T-helper 2 cell treated with Interferon-gamma antibody and Interleukin-4, amounts not matched to agents 5 μg/mL and 100 μg/mL, for 36 hours (primary cell): Measurements from ENCODE around the gene RNF145.
A peak's percentile ranks its signal among the peaks of the same experiment; 100 is the strongest.

Experiments used
- DNase-seq: peaks from one replicate; pipeline ENCODE4 v3.0.0; 2021; ENCODE audit warnings: low spot score
- H3K27ac Mint-ChIP-seq: one replicate; pipeline ENCODE4 v1.8.0; 2021; ENCODE audit warnings: mild to moderate bottlenecking, mixed read lengths
- H3K27me3 Mint-ChIP-seq: one replicate; pipeline ENCODE4 v1.8.0; 2021; ENCODE audit warnings: low read depth, mixed read lengths
- H3K36me3 Mint-ChIP-seq: one replicate; pipeline ENCODE4 v1.8.0; 2021; ENCODE audit warnings: low read depth, mixed read lengths
- H3K4me1 Mint-ChIP-seq: one replicate; pipeline ENCODE4 v1.8.0; 2021; ENCODE audit warnings: low read depth, mixed read lengths
- H3K4me3 Mint-ChIP-seq: one replicate; pipeline ENCODE4 v1.8.0; 2022; ENCODE audit warnings: mild to moderate bottlenecking, moderate library complexity, mixed read lengths
- H3K9me3 Mint-ChIP-seq: one replicate; pipeline ENCODE4 v1.8.0; 2021; ENCODE audit warnings: mixed read lengths

RNF145 gene

GRCh38 chr5:159195775-159196174, 13.6 kb downstream of the RNF145 start:
- H3K4me1 Mint-ChIP-seq, result peaks cover 39% of the 10 kb centered on the region
- H3K27ac Mint-ChIP-seq, result no peak overlapping the region
- no peak overlapping the region for H3K4me3 Mint-ChIP-seq
- no peaks in the 10 kb centered on the region for H3K27me3 Mint-ChIP-seq
- peaks cover 62% of the 10 kb centered on the region for H3K36me3 Mint-ChIP-seq
- no peaks in the 10 kb centered on the region for H3K9me3 Mint-ChIP-seq
- DNase-seq, result no peak

- Mint-ChIP-seq H3K9me3 (no peaks in the 10 kb centered on the region), H3K27ac (peak overlapping the region; percentile 20), H3K36me3 (peaks cover 63% of the 10 kb centered on the region), H3K4me1 (peaks cover 17% of the 10 kb centered on the region), H3K27me3 (no peaks in the 10 kb centered on the region), H3K4me3 (no peak overlapping the region)
- no peak for DNase-seq
Measured at GRCh38 chr5:159190170-159190569, 19.2 kb downstream of the RNF145 start.

- Mint-ChIP-seq H3K36me3 (peaks cover 58% of the 10 kb centered on the region), H3K27me3 (no peaks in the 10 kb centered on the region), H3K4me1 (peaks cover 18% of the 10 kb centered on the region), H3K4me3 (no peak overlapping the region), H3K9me3 (no peaks in the 10 kb centered on the region), H3K27ac (no peak overlapping the region)
- no peak for DNase-seq
Measured at GRCh38 chr5:159189310-159189709, 20.0 kb downstream of the RNF145 start.

GRCh38 chr5:159187719-159188118, 21.6 kb downstream of the RNF145 start:
- no peak for DNase-seq
- Mint-ChIP-seq H3K9me3 (no peaks in the 10 kb centered on the region), H3K4me1 (peaks cover 13% of the 10 kb centered on the region), H3K27ac (no peak overlapping the region), H3K27me3 (no peaks in the 10 kb centered on the region), H3K36me3 (peaks cover 49% of the 10 kb centered on the region), H3K4me3 (no peak overlapping the region)

GRCh38 chr5:159186319-159186718, 23.0 kb downstream of the RNF145 start:
- Mint-ChIP-seq H3K36me3 (peaks cover 47% of the 10 kb centered on the region), H3K27ac (no peak overlapping the region), H3K4me3 (no peak overlapping the region), H3K4me1 (peaks cover 15% of the 10 kb centered on the region), H3K27me3 (no peaks in the 10 kb centered on the region), H3K9me3 (no peaks in the 10 kb centered on the region)
- no peak for DNase-seq

- peaks cover 47% of the 10 kb centered on the region for H3K36me3 Mint-ChIP-seq
Measured at GRCh38 chr5:159185773-159186172, 23.6 kb downstream of the RNF145 start.

GRCh38 chr5:159184858-159185381, 24.4 kb downstream of the RNF145 start:
- Mint-ChIP-seq H3K36me3 (peaks cover 50% of the 10 kb centered on the region), H3K27ac (peak overlapping the region; percentile 53), H3K9me3 (no peaks in the 10 kb centered on the region), H3K4me1 (peaks cover 25% of the 10 kb centered on the region), H3K27me3 (no peaks in the 10 kb centered on the region), H3K4me3 (no peak overlapping the region)
- DNase-seq, result peak; percentile 45

More at GRCh38 chr5:159185773-159186172, 23.6 kb downstream of the RNF145 start:
- DNase-seq, result no peak
- no peak overlapping the region for H3K4me3 Mint-ChIP-seq
- no peaks in the 10 kb centered on the region for H3K27me3 Mint-ChIP-seq
- no peak overlapping the region for H3K27ac Mint-ChIP-seq
- H3K9me3 Mint-ChIP-seq, result no peaks in the 10 kb centered on the region
- H3K4me1 Mint-ChIP-seq, result peaks cover 19% of the 10 kb centered on the region

- H3K27me3 Mint-ChIP-seq, result no peaks in the 10 kb centered on the region
- DNase-seq, result no peak
- peaks cover 47% of the 10 kb centered on the region for H3K36me3 Mint-ChIP-seq
- peaks cover 29% of the 10 kb centered on the region for H3K4me1 Mint-ChIP-seq
- no peaks in the 10 kb centered on the region for H3K9me3 Mint-ChIP-seq
- no peak overlapping the region for H3K27ac Mint-ChIP-seq
- H3K4me3 Mint-ChIP-seq, result no peak overlapping the region
Measured at GRCh38 chr5:159184236-159184635, 25.1 kb downstream of the RNF145 start.

- Mint-ChIP-seq H3K27ac (no peak overlapping the region), H3K36me3 (peaks cover 45% of the 10 kb centered on the region), H3K9me3 (no peaks in the 10 kb centered on the region), H3K4me1 (peaks cover 34% of the 10 kb centered on the region), H3K4me3 (no peak overlapping the region), H3K27me3 (no peaks in the 10 kb centered on the region)
- no peak for DNase-seq
Measured at GRCh38 chr5:159183247-159183646, 26.1 kb downstream of the RNF145 start.

GRCh38 chr5:159182691-159183090, 26.7 kb downstream of the RNF145 start:
- Mint-ChIP-seq H3K27me3 (no peaks in the 10 kb centered on the region), H3K36me3 (peaks cover 43% of the 10 kb centered on the region), H3K9me3 (no peaks in the 10 kb centered on the region), H3K4me1 (peaks cover 34% of the 10 kb centered on the region), H3K4me3 (no peak overlapping the region), H3K27ac (no peak overlapping the region)
- no peak for DNase-seq

- peaks cover 42% of the 10 kb centered on the region for H3K36me3 Mint-ChIP-seq
- peaks cover 38% of the 10 kb centered on the region for H3K4me1 Mint-ChIP-seq
- H3K4me3 Mint-ChIP-seq, result no peak overlapping the region
Measured at GRCh38 chr5:159181651-159182050, 27.7 kb downstream of the RNF145 start.

GRCh38 chr5:159181152-159181551, 28.2 kb downstream of the RNF145 start:
- Mint-ChIP-seq H3K27ac (no peak overlapping the region), H3K27me3 (no peaks in the 10 kb centered on the region), H3K36me3 (peaks cover 40% of the 10 kb centered on the region), H3K9me3 (no peaks in the 10 kb centered on the region), H3K4me3 (no peak overlapping the region), H3K4me1 (peaks cover 43% of the 10 kb centered on the region)
- DNase-seq, result no peak

More at GRCh38 chr5:159181651-159182050, 27.7 kb downstream of the RNF145 start:
- Mint-ChIP-seq H3K27ac (no peak overlapping the region), H3K27me3 (no peaks in the 10 kb centered on the region), H3K9me3 (no peaks in the 10 kb centered on the region)
- DNase-seq, result no peak

GRCh38 chr5:159179529-159180305, 29.6 kb downstream of the RNF145 start:
- peaks cover 38% of the 10 kb centered on the region for H3K36me3 Mint-ChIP-seq
- H3K4me3 Mint-ChIP-seq, result peak overlapping the region; percentile 19
- DNase-seq, result no peak
- peaks cover 50% of the 10 kb centered on the region for H3K4me1 Mint-ChIP-seq
- H3K27me3 Mint-ChIP-seq, result no peaks in the 10 kb centered on the region
- no peaks in the 10 kb centered on the region for H3K9me3 Mint-ChIP-seq
- H3K27ac Mint-ChIP-seq, result peak overlapping the region; percentile 73

- H3K9me3 Mint-ChIP-seq, result no peaks in the 10 kb centered on the region
- H3K4me1 Mint-ChIP-seq, result peaks cover 52% of the 10 kb centered on the region
- H3K27me3 Mint-ChIP-seq, result no peaks in the 10 kb centered on the region
- no peak overlapping the region for H3K4me3 Mint-ChIP-seq
- peaks cover 41% of the 10 kb centered on the region for H3K36me3 Mint-ChIP-seq
- H3K27ac Mint-ChIP-seq, result peak overlapping the region; percentile 23
- peak; percentile 35 for DNase-seq
Measured at GRCh38 chr5:159178978-159179377, 30.4 kb downstream of the RNF145 start.
